ENCODE data around the gene CIITA. TPM values are rescaled to one million over a fixed set of nuclear protein-coding genes. Genes with fewer than 3 reads are reported as not detected.
A peak's percentile ranks its signal among the peaks of the same experiment; 100 is the strongest.

Gene CIITA
- total and polyA plus RNA-seq, 10 of the 15 experiments (the other 5 are each of a cell fraction or from before 2014, with no cell fraction given) = 11.5 to 145 (median 49.7) TPM

- no peak overlapping the region for H3K27ac ChIP-seq (ENCODE audit: control insufficient read depth, insufficient read depth)
- peaks cover 18 to 21% of the 10 kb centered on the region in 2 experiments; a peak in 3 of 4 replicates for H3K36me3 ChIP-seq (ENCODE audit: control insufficient read depth in 2 of 2, insufficient read depth in 2 of 2, low read length in 1 of 2)
- peaks cover 2% of the 10 kb centered on the region for H3K79me2 ChIP-seq (ENCODE audit: control insufficient read depth, insufficient read depth, low read length)
- ATAC-seq = no peak
- peak; percentile 76 for TF ChIP-seq POLR2AphosphoS2 (IDR thresholded peaks at IDR 0.05; ENCODE audit: low read depth, low read length)
- TF ChIP-seq, protein P1, sequence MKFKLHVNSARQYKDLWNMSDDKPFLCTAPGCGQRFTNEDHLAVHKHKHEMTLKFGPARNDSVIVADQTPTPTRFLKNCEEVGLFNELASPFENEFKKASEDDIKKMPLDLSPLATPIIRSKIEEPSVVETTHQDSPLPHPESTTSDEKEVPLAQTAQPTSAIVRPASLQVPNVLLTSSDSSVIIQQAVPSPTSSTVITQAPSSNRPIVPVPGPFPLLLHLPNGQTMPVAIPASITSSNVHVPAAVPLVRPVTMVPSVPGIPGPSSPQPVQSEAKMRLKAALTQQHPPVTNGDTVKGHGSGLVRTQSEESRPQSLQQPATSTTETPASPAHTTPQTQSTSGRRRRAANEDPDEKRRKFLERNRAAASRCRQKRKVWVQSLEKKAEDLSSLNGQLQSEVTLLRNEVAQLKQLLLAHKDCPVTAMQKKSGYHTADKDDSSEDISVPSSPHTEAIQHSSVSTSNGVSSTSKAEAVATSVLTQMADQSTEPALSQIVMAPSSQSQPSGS (IDR thresholded peaks at IDR 0.05; ENCODE audit: low read length) = 0 out of 2 replicates have a peak, but pooled peaks have one; percentile 20
- TF ChIP-seq, protein P2, sequence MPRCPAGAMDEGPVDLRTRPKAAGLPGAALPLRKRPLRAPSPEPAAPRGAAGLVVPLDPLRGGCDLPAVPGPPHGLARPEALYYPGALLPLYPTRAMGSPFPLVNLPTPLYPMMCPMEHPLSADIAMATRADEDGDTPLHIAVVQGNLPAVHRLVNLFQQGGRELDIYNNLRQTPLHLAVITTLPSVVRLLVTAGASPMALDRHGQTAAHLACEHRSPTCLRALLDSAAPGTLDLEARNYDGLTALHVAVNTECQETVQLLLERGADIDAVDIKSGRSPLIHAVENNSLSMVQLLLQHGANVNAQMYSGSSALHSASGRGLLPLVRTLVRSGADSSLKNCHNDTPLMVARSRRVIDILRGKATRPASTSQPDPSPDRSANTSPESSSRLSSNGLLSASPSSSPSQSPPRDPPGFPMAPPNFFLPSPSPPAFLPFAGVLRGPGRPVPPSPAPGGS (IDR thresholded peaks at IDR 0.05; ENCODE audit: borderline replicate concordance, insufficient read depth, low read depth, low read length, poor library complexity, severe bottlenecking) = peak; percentile 64
- peak; percentile 54; the same call in 1 of the 2 replicates for TF ChIP-seq POLR2A (IDR thresholded peaks at IDR 0.05; ENCODE audit: low read depth, low read length)
- TF ChIP-seq, protein P3, sequence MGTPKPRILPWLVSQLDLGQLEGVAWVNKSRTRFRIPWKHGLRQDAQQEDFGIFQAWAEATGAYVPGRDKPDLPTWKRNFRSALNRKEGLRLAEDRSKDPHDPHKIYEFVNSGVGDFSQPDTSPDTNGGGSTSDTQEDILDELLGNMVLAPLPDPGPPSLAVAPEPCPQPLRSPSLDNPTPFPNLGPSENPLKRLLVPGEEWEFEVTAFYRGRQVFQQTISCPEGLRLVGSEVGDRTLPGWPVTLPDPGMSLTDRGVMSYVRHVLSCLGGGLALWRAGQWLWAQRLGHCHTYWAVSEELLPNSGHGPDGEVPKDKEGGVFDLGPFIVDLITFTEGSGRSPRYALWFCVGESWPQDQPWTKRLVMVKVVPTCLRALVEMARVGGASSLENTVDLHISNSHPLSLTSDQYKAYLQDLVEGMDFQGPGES (IDR thresholded peaks at IDR 0.05) = no peak
- TF ChIP-seq, protein P4, sequence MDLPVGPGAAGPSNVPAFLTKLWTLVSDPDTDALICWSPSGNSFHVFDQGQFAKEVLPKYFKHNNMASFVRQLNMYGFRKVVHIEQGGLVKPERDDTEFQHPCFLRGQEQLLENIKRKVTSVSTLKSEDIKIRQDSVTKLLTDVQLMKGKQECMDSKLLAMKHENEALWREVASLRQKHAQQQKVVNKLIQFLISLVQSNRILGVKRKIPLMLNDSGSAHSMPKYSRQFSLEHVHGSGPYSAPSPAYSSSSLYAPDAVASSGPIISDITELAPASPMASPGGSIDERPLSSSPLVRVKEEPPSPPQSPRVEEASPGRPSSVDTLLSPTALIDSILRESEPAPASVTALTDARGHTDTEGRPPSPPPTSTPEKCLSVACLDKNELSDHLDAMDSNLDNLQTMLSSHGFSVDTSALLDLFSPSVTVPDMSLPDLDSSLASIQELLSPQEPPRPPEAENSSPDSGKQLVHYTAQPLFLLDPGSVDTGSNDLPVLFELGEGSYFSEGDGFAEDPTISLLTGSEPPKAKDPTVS (IDR thresholded peaks at IDR 0.05; ENCODE audit: low read depth, low read length) = no peak
- peak; percentile 73 for TF ChIP-seq POLR2AphosphoS5 (IDR thresholded peaks at IDR 0.05; ENCODE audit: low read length)
- peak; percentile 8; the same call in 1 of the 2 replicates for TF ChIP-seq SMAD5 (IDR thresholded peaks at IDR 0.05; ENCODE audit: low read depth)
- no peaks in the 10 kb centered on the region for H3K27me3 ChIP-seq (replicated peaks in 1 of 2; ENCODE audit: control insufficient read depth in 2 of 2, insufficient read depth in 2 of 2, low read length in 1 of 2)
- no peak overlapping the region for H3K9ac ChIP-seq (ENCODE audit: control insufficient read depth, insufficient read depth, low read length)
- ChIA-PET SMC1A (ENCODE audit: uncharacterized antibody, unreplicated experiment) (interaction anchor here (0.7 to 3.3 kb wide), 5 partner anchors 8 to 185 kb away, joined by 3 to 15 read pairs (median 3); partner anchors contain the start of gene CIITA), POLR2A (interaction anchor here (0.7 to 1.5 kb wide), 2 partner anchors 10 to 17 kb away, joined by 3 to 5 read pairs; no protein-coding TSS in a partner anchor), RAD21 (ENCODE audit: unreplicated experiment) (no interaction called here), CTCF (interaction anchor here (0.8 to 1.9 kb wide), 4 partner anchors 9 to 24 kb away, joined by 3 to 6 read pairs (median 4); no protein-coding TSS in a partner anchor)
- no peaks in the 10 kb centered on the region for H3K4me1 ChIP-seq (ENCODE audit: control insufficient read depth, insufficient read depth, low read length)
- no TSS peak for BruUV-seq (replicated peaks)
- H4K20me1 ChIP-seq (ENCODE audit: control insufficient read depth, insufficient read depth) = no peaks in the 10 kb centered on the region
- no peak overlapping the region for H3K4me3 ChIP-seq
- in situ Hi-C loops (cut with MboI) (no loop called here), intact Hi-C loops (cut with micrococcal nuclease; ENCODE audit: unreplicated experiment) (no loop called here)
- 40% methylated on average over 11 of the region's 11 CpGs for WGBS (ENCODE audit: insufficient coverage, insufficient replicate concordance, low lambda C conversion rate, missing lambda C conversion rate)
- H3K4me2 ChIP-seq (ENCODE audit: control insufficient read depth, insufficient read depth) = no peak overlapping the region
- H2AFZ ChIP-seq (ENCODE audit: control insufficient read depth, low read depth, low read length) = no peak overlapping the region
- H3K9me3 ChIP-seq (replicated peaks; ENCODE audit: control insufficient read depth, insufficient read depth, low read length) = no peaks in the 10 kb centered on the region
- no peak for FAIRE-seq
- DNase-seq (ENCODE audit: low read depth, low spot score) = no peak
Observed at GRCh38 chr16:10927497-10928112, 50.6 kb downstream of the CIITA start.
